CD4-positive, alpha-beta T cell treated with Interleukin-17A for 4 hours (primary cell): ENCODE measurements around the gene WNT5B.
"Not testable (repeated sequence)": the region's sequence is repeated elsewhere in the genome, so short reads cannot be mapped to it uniquely, and the experiment has no call there.

ENCODE experiments used
- DNase-seq: peaks from one replicate; pipeline ENCODE4 v3.0.0-alpha.2; 2020; ENCODE audit warnings: mixed read lengths

Gene WNT5B

GRCh38 chr12:1692895-1693610 is 64.0 kb downstream of the WNT5B start:
- DNase-seq, result no peak

GRCh38 chr12:1695097-1695496 is 66.1 kb downstream of the WNT5B start:
- DNase-seq, result not testable (repeated sequence)

- DNase-seq, result no peak
These were observed 67.0 kb downstream of the WNT5B start for GRCh38 chr12:1695886-1696670.

GRCh38 chr12:1696800-1697199 is 67.8 kb downstream of the WNT5B start:
- DNase-seq, result no peak
